ENCODE measurements around the gene PLA2R1.

The PLA2R1 gene

DNA sequence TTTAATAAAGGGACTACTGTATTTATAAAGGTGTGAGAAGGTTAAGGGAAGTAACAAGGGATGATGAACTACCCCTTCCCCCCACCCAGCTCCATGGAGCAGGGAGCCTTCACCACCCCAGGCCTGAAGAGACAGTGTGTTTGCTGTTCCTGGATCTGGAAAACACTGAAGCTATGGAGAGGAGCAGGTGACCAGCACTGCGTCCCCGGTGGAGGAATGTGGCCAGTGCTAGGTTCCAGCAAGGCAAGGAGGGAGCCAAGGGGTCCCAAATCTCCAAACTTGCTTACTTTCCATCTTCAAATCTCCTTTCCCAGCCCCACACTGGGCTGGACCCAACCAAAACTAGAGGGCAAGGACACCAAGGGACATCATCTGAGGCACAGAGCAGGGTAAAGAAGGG lies 135.7 kb downstream of the PLA2R1 start:
- no peak for DNase-seq

DNA sequence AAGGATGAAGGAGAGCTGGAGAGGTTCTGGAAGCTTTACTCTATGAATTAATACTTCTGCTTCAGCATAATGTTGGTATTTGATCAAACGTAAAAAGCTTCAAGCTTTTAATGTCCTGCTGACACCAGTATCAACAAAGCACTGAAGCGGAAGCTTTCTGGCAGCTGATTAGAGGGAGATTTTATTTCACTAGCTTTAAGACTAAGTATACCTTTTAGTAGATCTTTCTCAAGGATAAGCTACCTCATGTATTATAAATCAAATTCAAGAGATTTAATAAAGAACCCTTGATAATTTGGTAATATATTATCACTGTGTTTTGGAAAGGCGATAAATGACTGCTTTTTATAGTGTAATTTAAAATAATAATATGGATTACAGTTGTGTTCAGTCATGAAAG lies 136.4 kb downstream of the PLA2R1 start:
- DNase-seq: no peak

DNA sequence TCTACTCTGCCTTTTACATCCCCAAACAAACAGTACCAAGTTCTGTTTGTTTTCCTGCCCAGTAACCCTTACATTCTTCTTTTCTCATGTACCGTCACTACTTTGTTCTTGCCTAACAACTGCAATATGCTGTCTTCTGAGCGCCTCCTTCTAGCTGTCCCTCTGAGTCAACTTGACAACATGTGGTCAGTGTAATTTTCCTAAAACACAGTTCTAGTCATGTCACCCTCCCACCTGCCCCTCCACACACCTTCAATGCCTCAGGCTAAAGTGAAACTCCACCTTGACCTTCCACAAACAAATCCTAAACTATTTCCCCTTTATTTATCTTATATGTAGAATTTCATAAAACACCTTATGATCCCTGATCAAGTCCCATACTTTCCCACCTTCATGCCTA lies 139.9 kb downstream of the PLA2R1 start:
- no peak for DNase-seq

DNA sequence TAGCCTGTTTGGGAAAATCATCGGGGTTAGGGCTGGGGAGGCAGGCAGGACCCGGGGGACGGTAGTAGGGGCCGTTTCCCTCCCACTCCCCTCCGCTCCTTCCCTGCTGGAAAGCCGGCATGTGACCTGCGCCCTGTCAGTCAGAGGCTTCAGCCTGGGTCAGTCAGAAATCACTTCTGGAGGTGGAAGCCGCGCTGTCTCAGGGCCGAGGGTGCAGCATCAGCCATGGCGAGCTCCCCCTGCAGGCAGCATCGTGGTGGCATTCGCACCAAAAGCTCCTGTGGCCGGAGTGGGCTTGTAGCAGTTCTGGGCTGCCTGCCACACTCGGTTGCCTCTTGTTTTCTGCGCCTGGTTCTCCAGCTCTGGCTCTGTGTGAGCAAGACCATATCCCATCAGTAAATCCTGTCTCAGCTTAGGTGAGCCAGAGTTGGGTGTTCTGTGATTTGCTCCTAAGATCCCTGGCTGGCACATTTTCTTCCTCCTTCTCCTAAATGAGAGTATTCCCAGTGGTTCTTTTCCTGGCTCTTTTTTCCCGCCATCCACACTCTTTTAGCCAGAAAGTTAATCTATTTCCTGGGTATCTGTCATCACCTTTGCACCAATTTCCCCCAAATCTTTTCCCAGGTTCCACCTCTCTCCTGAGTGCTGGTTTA lies 140.5 kb downstream of the PLA2R1 start:
- peak; percentile 47 for DNase-seq

DNA sequence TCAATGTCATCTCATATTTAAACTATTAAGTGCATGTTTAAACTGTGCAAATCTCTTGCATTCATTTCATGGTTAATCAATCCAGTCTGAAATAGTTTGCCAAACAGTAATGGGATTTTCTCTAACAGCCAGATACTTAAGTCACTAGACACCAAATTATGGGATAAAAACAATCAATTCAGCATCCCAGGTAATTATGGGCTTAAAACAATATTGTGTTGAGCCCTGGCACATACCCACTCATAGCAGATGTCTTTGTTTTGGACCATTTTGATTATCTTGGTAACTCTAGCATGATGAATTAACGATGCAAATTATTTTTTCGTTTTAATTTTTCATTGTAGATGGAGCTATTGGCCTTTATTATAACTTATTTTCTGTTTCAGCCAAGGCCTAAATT lies 145.9 kb downstream of the PLA2R1 start:
- DNase-seq: no peak

DNA sequence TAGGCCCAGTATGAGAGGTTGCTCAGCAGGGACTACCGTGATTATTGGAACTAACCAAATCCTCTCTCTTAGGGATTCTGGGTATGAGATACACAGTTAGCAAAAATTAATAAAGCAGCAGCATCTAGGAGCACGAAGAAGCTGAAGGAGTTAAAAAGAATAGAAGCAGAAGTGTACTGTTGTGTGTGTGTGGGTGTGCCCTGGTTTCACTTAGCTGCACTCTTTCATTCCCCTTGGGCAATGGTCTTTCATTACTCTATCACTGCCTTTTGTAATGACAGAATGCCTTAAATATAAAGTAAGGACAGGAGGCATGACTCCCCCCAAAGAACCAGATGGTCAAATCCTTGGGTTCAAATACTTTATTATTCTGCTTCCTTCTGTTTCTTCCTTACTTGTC lies 148.5 kb downstream of the PLA2R1 start:
- no peak for DNase-seq

DNA sequence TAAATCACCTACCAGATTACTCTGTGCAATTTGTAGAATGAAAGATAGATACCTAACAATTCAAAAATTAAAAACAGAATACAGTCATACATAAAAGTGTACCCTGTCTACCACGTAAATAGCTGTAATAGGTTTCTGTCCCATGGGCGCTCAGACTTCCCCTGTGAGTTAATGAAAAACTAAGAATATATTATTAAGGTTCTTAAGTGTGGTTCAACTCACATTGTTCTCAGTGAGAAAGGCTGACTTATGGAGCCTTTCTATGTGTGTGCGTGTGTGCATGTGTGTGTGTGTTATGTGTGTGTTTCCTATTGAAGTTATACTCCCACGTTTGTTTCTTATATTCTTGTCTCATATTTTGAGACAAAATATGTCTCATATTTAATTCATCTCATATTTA lies 149.8 kb downstream of the PLA2R1 start:
- no peak for DNase-seq

DNA sequence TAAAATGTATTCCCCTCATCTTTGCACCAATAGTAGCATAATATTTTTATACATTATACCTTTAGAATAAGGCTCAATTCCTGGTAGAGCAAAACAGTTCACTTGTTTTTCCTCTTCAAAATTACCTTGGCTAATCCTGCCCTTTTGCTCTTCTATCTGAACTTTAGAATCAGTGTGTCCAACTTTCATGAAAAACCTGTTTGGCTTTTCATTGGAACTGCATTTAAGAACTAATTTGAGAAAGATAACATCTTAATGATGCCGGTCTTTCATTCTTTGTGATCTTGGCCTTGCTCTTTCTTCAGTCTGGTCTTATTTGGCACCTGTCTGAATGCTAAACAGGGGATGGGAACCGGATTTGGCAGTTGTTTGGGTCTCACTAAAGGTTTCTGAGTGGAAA lies 151.5 kb downstream of the PLA2R1 start:
- no peak for DNase-seq

DNA sequence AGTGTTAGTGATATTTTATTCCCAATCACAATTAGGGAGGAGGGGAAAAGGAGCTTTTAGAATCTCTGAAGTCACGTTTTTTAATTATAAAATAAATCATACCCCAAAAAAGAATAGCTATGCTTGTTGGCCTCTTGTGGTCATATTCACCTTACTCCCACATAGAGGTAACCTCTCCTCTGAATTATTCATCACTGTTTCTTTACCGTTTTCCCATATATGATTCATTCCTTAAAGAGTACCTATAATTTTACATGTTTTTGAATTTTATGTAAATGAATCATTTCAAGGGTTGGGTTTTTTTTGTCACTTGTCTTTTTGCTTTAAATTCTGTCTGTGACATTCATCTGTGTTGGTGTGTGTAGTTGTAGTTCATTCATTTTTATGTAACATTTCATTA lies 153.8 kb downstream of the PLA2R1 start:
- no peak for DNase-seq

DNA sequence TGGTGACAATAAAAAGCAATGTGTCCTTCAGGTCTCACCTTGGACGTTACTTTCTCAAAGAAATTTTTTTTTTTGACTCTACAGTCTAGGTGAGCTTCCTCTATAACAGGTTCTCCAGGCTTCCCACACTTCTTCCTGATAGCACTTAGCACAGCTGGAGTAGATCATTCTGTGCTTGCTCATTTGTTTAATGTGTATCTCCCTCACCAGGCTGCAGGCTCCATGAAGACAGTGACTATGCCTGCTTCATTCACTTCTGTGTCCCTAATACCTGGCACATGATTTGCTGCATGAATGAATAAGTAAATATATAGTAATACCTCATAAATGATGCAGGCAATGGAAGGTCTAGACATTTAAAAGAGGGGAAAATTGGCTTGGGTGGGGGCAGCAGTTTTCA lies 154.5 kb downstream of the PLA2R1 start:
- no peak for DNase-seq

DNA sequence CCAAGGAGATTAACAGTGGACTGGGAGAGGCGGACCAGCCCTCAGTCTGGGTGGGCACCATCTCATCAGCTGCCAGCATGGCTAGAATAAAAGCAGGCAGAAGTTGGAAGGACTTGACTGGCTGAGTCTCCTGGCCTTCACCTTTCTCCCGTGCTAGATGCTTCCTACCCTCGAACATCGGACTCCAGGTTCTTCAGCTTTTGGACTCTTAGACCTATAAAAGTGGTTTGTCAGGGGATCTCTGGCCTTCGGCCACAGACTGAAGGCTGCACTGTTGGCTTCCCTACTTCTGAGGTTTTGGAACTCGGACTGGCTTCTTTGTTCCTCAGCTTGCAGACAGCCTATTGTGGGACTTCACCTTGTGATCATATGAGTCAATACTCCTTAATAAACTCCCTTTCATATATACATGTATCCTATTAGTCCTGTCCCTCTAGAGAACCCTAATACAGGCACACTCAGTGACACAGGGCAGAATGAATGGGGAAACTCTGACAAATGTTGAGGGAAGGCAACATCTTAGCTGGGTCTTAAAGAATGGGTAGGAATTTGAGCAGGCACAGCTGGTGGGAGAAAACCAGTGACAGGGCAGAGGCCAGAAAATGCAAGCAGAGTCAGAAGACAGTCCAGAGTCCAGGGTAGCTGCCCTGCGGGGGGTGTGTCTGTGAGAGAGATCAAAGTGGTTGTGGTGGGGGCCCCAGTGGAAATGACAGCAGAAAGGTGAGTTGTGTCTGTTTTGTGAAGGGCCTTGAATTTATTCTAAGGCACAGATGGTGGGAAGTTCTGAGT lies 156.3 kb downstream of the PLA2R1 start:
- DNase-seq: no peak

DNA sequence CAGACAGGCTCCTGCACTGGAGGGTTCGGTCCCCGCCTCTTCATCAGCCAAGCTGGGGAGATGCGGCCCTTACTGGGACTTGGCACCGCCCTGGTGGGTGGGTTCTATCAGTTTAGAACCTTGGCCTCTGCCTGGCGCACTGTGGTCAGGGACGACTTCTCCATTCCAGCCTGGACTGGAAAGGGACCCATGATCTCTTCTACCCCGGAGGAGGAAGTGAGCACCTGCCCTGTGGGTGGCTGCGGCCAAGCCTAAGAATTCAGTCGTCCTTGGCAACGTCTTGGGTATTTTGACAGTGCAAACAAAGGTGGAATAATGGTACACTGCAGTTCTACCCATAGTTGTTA lies 157.5 kb downstream of the PLA2R1 start:
- DNase-seq: no peak

DNA sequence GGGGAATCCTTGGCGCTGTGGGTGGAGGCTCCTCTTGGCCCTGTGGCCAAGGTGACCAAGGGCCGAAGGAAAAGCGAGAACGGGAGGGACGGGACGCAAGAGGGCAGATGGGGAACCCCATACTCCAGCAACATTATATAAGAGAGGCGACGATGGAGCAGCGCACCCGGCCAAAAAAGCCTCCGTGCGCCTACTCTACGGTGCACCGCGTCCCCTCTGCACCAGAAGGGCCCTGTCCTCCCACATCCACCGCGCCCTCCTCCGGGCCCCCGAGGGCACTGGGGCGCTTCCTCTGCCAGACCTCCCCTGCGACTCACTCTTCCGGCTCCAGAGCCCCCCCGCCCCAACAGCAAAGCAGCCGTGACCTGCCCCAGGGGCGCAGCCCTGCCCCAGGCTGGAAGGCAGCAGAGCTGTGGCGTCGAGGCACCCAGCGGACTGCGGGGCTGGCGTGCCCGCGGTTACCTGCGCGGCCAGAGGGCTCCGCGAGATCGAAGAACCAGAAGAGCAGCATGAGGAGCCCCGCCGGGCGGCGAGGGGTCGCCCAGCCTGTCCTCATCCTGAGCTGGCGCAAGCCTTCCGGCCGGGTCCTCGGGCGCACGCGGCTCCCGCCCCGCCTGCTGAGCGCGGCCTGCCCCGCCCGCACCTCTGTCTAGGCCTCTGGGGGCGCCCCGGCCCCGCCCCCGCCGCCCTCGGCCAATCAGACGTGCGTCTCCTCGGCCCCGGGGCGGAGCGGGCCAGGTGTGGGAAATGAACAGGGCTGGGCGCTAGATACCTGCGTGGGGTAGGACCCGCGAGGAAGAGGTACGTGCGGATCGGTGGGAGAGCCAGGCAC lies 158.1 kb downstream of the PLA2R1 start, which contains the start of gene LY75:
Gene LY75 (minus strand): TSS at position 630 of the 832 bp plus-strand sequence.
- peak; percentile 12 for DNase-seq

DNA sequence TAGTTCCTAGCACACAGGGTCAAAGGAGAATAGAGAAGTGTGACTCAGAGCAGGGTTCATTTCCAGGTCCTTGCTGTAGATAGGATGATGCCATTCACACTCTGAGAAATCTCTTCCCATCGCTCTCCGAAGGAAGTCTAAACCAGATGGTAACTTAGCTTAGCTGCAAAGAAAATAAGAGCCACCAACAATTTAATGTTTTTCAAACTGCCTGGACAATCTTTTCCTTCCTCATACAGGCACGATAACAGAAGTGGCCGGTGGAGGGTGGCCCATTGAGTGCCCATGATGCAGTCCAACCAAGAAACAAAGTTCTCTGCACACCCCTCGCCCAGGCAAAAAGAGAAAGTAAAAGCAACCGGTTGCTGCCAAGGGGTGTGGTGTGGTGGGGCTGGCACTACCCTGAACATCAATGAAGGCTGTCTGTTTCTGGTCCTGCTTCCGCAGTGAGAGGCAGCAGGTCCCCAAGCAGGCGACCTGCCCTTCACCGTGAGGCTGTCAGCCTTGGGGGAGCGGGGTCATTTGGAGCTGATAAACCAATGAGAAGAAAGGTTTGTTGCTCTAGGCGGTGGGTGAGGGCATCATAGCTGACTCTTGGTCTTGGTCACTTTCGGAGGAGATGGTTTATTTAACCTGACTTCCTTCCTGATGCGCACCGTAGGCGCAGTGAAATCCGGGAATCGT lies 158.8 kb downstream of the PLA2R1 start:
- DNase-seq: no peak

DNA sequence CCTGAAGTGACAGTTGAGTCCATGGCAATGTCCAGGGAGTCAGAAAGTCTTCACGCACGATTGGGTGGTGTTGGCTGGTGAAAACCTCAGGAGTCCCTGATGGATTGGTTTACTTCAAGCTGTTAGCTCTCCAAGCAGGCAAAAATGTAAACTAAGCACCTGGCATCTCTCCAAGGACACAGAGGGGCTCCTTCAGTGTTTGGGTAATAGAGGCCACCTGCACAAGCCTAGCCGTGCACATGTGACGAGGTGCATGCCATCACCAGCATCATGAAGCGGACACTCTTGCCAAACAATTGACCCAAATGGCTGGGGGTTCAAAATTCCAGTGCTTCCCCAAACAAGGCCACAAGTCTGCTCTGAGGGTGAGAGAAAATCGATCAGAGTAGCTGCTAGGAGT lies 159.7 kb downstream of the PLA2R1 start:
- no peak for DNase-seq

DNA sequence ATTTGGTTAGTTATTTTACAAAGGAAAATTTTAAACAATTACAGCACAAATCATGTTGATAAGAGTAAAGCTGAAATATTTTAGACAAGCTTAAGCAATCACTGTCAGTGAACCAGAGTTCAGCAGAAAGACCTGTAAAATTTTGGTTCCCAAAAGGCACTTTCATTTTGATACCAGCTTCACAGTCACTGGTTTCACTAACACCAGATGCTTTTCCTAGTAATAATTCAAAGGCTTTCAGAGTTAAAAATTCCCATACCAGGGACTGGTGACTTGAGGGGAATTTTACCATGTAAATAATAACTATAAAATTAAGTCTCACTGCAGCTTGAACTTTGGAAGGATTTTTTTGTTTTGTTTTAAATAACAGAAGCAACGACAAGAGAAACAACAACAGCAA lies 162.1 kb downstream of the PLA2R1 start:
- no peak for DNase-seq

DNA sequence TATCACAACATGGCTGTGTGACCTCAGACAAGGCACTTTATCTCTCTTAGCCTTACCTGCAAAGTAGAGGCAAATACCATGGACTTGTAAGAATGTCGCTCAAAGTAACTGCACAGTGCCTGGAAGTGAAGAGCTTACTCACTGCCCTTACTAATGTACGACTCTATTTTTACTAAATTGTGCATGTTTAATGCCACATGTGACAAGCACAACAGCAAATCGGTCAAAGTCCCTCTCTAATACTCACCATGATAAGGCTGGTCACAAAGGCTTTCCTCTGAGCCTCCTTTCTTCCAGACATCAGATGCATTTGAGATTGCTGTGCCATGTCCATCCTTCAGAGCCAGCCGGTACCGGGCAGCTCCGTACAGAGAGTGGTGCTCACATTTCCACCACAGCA lies 164.0 kb downstream of the PLA2R1 start:
- no peak for DNase-seq

DNA sequence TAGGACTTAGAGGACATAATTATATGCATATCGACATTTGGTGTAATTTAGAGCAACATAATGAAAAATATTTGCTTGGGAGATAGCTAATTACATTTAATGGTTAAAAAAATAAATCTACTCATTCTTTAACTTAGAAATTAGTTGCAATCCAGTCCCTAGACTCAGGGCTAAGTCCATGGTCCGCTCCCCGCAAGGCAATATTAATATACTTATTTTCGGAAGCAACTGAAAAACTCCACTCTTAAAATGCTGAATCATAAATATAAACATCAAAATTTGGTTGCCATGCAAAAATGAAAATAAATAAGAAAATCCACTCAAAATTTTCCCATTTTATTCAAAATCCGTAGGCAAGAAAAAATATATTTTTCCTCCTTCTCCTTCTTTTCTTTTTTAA lies 164.7 kb downstream of the PLA2R1 start:
- DNase-seq: no peak

DNA sequence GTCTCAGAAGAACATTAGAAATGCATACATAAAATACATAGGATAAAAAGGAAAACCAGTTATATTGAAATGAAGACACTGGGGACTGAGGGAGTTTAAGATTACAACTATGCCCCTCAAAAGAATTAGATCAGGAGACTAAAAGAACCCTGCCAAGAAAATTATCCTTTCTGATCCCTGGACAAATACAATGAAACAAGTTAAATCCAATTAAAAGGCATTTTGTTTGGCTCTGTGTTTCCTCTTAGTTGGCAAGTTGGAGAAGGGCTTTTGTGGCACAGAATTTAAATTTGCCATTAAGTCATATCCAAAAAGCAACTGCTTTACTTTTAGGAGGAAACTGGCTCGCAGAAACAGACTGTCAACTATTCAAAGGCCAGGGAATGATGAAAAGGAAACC lies 165.3 kb downstream of the PLA2R1 start:
- DNase-seq: no peak

DNA sequence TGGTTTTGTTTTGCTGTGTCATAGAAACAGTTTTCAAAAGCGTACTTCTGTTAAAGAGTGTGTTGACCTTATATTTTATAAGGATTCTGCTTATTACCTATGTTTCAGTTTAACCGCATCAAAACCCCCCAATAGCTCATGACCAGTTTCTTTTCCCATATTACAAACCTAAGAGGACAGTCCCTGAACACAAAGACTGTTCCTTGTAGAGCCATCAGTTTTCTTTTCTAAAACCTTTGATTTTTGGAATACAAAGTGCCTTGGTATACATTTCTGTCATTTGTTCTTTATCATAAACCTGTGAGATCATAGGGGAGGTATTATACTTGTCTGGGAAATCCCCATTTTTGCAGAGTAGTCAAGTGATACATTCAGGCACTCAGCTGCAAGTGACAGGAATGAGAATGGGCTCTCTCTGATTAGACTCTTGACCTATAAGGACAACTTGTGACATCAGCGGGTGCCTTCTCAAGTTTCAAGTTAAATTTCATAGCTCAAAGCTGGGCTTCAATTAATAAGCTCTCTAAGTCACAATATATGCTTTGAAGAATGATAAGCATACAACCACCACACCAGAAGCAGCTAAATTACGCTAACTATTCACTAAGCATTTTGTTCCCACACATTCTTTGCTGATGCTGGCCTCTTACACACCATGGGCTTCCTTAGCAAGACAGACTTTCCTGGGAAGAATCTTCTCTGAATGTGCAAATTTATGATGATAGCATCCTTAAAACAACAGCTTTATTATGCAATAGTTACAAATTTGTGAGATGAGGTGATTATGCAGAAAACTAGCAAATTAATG lies 167.0 kb downstream of the PLA2R1 start:
- peak; percentile 9 for DNase-seq

DNA sequence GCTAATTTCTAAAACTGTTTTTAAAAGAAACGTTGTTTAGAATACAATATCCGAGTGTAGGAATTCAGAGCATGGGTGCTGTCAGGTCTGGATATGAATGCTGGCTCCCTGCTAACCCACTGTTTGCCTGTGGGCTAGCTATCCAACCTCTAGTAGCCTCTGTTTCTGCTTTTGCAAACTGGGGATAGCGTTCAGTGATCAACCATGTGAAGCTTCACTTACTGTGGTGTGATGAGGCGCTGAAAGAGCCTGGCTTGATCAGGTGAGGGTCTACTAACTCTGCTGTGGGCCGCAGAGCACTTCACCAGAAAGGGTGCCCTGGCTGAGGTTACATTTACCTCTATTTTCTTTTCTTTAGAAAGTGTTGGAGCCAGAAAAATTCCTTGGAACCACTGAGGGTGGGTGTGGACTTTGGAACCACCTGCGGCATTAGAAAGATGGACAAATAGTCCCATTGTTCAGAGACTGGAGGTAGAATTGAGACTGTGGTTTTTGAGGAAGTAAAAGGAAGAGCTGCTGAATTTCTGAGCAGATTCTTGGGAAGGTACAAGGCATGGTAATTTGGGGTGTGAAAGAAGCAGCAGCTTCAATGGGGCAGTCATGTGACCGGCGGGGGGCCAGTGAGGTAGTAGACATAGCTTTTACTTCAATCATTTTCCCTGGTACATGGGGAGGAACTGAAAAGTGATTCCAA lies 168.1 kb downstream of the PLA2R1 start:
- DNase-seq: no peak

All from fibroblast of skin of back (primary cell).